Stimulated activated effector memory CD8-positive, alpha-beta T cell treated with anti-CD3 and anti-CD28 coated beads, Interleukin-12 subunit alpha, Interleukin-12 subunit beta, amount 100 ng/mL, for 72 hours (primary cell): ENCODE results near the gene DNER.
"Not testable (repeated sequence)": the region's sequence is repeated elsewhere in the genome, so short reads cannot be mapped to it uniquely, and the experiment has no call there.

ENCODE experiments used
- ATAC-seq: fragments of 150-1000 bp; cut with Tn5 transposase; 2 replicates; pipeline ENCODE4 v1.10.0; 2021
- DNase-seq, 2 donors: peaks; one replicate each; pipeline ENCODE4 v3.0.0; 2021 to 2022; ENCODE audit warnings: low spot score in 2 of 2
- H3K27ac Mint-ChIP-seq: one replicate; pipeline ENCODE4 v1.8.0; 2022; ENCODE audit warnings: mild to moderate bottlenecking, mixed read lengths
- H3K36me3 Mint-ChIP-seq: one replicate; pipeline ENCODE4 v1.8.0; 2022; ENCODE audit warnings: mild to moderate bottlenecking, mixed read lengths
- H3K4me1 Mint-ChIP-seq: one replicate; pipeline ENCODE4 v1.8.0; 2022; ENCODE audit warnings: mixed read lengths
- H3K4me3 Mint-ChIP-seq: one replicate; pipeline ENCODE4 v1.8.0; 2022; ENCODE audit warnings: mild to moderate bottlenecking, mixed read lengths
- H3K9me3 Mint-ChIP-seq: one replicate; pipeline ENCODE4 v1.8.0; 2022; ENCODE audit warnings: mixed read lengths

Gene DNER

DNA sequence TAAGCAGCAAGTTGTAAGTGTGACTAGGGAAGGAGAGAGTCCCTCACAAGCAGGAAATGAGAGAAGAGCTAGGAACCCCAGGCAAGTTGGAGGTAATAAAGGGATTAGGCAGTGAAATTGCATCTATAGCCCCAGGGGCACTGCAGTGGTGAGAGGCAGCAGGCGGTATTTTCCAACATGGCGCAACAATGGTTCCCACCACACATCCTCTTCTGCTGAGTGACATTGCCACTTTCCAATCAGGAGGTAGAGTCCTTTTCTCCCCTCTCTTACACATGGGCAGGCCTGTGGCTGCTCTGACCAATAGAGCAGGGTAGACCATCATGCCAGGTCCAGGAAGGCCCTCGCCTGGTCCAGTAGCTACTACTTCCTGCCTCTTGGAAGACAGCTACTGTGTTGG is 86.6 kb downstream of the DNER start:
- Mint-ChIP-seq H3K27ac (no peak overlapping the region), H3K4me3 (no peak overlapping the region), H3K9me3 (peaks cover 2% of the 10 kb centered on the region), H3K4me1 (no peaks in the 10 kb centered on the region), H3K36me3 (no peaks in the 10 kb centered on the region)
- ATAC-seq: peak; percentile 8
- DNase-seq: no peak

- DNase-seq: no peak
- Mint-ChIP-seq H3K4me3 (no peak overlapping the region), H3K27ac (no peak overlapping the region), H3K36me3 (no peaks in the 10 kb centered on the region), H3K4me1 (no peaks in the 10 kb centered on the region), H3K9me3 (peaks cover 2% of the 10 kb centered on the region)
- ATAC-seq: no peak
Observed at GRCh38 chr2:229622495-229623355, 91.6 kb downstream of the DNER start.

DNA sequence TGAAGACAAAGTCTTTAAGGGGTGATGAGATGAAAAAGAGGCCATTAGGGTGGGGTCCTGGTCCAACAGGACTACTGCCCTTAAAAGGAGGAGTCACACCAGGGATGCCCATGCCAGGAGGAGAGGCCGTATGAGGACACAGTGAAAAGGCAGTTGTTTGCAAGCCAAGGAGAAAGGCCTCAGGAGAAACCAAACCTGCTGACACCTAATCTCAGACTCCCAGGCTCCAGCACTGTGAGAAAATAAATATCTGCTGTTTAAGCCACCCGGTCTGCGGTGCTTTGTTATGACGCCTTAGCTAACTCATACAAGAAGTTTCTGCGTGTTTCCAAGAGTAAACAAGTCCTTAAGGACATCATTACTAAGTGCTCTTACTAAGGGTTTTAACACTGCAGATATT is 93.6 kb downstream of the DNER start:
- Mint-ChIP-seq H3K4me1 (no peaks in the 10 kb centered on the region), H3K27ac (no peak overlapping the region), H3K9me3 (no peaks in the 10 kb centered on the region), H3K4me3 (no peak overlapping the region), H3K36me3 (no peaks in the 10 kb centered on the region)
- ATAC-seq (no peak), DNase-seq (no peak)

DNA sequence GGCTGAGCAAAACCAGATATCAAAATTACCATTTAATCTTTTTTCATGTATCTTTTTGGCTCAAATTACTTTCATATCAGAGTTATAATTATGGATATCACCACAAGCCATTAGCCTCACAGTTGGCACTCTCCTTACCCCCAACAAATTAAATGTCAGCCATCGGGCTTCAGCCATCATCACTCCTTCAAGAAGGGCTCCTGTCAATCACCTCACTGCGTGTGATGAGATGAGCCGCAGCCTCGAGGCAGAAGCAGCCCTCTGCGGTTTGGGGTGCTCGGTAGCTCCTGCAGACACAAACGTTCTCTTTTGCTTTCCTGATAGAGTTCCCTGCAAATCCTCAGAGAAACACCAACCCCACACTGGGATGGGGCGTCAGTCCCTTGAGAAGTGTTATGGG is 94.1 kb downstream of the DNER start:
- Mint-ChIP-seq H3K4me3 (no peak overlapping the region), H3K27ac (no peak overlapping the region), H3K9me3 (no peaks in the 10 kb centered on the region), H3K36me3 (no peaks in the 10 kb centered on the region), H3K4me1 (no peaks in the 10 kb centered on the region)
- ATAC-seq: no peak
- no peak for DNase-seq

DNA sequence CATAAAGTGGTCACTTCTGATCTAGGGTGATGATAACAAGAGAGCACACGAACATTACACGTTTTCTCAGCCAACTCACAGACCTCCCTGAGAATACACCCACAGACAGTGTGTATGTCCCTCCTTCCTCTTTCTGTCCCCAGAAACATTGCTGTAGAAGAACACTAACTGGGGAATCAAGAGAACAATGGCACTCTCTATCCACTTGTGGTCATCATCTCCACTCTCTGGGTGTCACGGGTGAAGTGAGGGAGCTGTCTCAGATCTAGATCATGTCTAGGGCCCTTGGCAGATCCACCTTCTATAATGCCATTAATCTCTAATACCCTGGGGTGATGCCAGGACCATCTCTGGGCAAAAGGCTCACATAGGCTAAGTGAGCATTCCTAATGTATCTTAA is 97.9 kb downstream of the DNER start:
- ATAC-seq (no peak), DNase-seq (no peak)
- Mint-ChIP-seq H3K27ac (no peak overlapping the region), H3K36me3 (no peaks in the 10 kb centered on the region), H3K4me1 (no peaks in the 10 kb centered on the region), H3K4me3 (no peak overlapping the region), H3K9me3 (no peaks in the 10 kb centered on the region)

DNA sequence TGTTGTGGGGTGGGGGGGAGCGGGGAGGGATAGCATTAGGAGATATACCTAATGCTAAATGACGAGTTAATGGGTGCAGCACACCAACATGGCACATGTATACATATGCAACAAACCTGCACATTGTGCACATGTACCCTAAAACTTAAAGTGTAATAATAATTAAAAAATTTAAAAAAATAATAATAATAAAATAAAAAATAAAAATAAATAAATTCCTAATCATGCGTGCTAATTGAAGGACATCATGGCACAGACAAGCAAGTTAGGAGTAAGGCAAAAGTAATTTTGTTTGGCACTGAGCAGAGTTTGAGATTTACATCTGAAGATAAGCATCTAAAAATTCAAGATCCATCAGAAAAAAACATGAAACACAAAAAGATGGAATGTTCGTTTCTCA is 100.3 kb downstream of the DNER start:
- H3K36me3 Mint-ChIP-seq, H3K4me1 Mint-ChIP-seq, H3K4me3 Mint-ChIP-seq, H3K27ac Mint-ChIP-seq, H3K9me3 Mint-ChIP-seq, ATAC-seq, DNase-seq: not testable (repeated sequence)

DNA sequence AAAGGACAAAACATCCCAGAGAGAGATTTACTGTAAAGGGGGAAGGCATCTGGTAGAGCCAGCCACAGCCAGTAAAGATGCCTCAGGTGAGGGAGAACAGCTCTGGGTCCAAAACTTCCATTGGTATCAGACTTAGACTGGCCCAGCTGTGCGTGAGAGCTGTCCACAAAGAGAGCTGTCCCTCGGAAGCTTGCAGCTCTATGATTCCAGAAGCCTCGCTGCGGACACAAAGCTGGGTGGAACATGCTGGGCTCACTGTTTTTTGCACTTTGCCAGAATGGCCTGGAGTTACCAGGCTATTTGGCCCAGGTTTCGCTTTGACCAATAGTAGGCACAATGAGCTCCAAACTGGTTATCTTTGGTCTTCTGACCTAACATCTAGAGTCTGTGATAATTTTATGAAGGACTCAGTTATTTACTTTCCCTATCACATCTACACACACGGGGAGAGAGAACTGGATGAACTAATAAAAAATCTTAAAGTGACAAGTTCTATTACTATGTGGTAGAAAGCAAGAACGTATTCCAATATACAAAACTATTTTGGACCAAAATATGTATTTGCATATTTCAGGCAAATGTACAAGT is 101.9 kb downstream of the DNER start:
- ATAC-seq: no peak
- H3K9me3 Mint-ChIP-seq: no peaks in the 10 kb centered on the region
- no peak overlapping the region for H3K4me3 Mint-ChIP-seq

DNA sequence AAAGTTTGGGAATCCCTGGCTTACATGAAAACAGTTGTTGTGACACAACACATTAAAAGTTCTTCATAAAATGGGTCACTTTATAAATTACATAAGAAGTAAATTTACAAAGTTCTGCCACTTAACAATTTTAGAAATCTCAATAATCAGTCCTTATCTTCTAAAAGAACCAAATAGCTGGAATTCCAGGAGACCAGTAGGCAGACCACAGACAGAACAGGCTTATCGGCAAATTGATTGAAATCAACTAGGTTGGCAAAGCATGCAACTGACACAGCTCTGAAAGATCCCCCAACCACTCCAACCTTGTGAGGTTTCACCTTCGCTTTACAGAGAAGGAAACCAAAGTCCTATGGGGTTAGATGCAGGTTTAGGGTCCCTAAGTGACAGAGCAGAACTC is 103.0 kb downstream of the DNER start:
- Mint-ChIP-seq H3K4me1 (no peaks in the 10 kb centered on the region), H3K27ac (no peak overlapping the region), H3K36me3 (no peaks in the 10 kb centered on the region), H3K9me3 (no peaks in the 10 kb centered on the region), H3K4me3 (no peak overlapping the region)
- DNase-seq (no peak), ATAC-seq (no peak)

More for the DNA sequence above, 101.9 kb downstream of the DNER start:
- H3K27ac Mint-ChIP-seq: no peak overlapping the region
- no peak for DNase-seq
- no peaks in the 10 kb centered on the region for H3K36me3 Mint-ChIP-seq
- H3K4me1 Mint-ChIP-seq: no peaks in the 10 kb centered on the region

- Mint-ChIP-seq H3K9me3 (no peaks in the 10 kb centered on the region), H3K4me1 (no peaks in the 10 kb centered on the region), H3K36me3 (no peaks in the 10 kb centered on the region), H3K27ac (no peak overlapping the region), H3K4me3 (no peak overlapping the region)
- DNase-seq (no peak), ATAC-seq (no peak)
Observed at GRCh38 chr2:229610872-229611271, 103.5 kb downstream of the DNER start.

- H3K9me3 Mint-ChIP-seq: no peaks in the 10 kb centered on the region
- ATAC-seq: no peak
- DNase-seq: no peak
- no peak overlapping the region for H3K4me3 Mint-ChIP-seq
- H3K36me3 Mint-ChIP-seq: no peaks in the 10 kb centered on the region
- no peaks in the 10 kb centered on the region for H3K4me1 Mint-ChIP-seq
- H3K27ac Mint-ChIP-seq: no peak overlapping the region
Observed at GRCh38 chr2:229610333-229610732, 104.0 kb downstream of the DNER start.

DNA sequence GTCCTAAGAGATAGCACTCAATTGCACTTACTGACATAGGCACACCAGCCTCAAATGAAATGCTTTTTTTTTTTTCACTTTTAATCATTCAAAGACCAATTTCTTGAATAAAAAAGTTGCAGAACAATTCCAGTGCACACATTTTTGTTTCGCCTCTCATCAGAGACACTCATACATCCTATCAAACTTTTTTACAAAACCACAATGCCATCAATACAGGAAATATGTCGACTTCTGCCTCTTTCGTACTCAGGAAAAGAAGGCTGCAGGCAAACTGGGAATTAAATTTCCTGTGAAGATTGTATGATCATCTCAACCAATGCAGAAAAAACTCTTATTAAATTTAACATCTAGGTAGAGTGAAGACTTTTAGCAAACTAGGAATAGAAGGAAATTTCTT is 112.4 kb downstream of the DNER start:
- Mint-ChIP-seq H3K4me3 (no peak overlapping the region), H3K4me1 (no peaks in the 10 kb centered on the region), H3K9me3 (no peaks in the 10 kb centered on the region), H3K27ac (no peak overlapping the region), H3K36me3 (no peaks in the 10 kb centered on the region)
- ATAC-seq (no peak), DNase-seq (no peak)

DNA sequence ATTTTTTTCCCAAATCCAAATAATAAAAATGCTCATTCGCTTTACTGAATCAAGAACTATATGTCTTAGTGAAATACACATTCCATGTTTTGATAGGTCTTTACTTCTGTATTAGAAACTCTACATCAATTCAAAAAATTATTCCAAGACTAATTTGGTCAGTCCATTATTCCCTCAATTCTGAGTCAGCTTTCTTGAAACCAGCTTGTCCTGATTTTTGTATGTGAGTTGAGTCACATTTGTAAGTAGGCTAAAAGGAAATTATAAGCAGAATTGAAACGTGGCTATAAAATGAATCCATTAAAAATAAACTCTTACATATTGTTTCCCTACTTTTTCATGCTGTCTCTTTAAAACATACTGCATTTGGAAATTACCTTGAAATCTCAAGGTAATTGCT is 113.0 kb downstream of the DNER start:
- no peaks in the 10 kb centered on the region for H3K9me3 Mint-ChIP-seq
- H3K36me3 Mint-ChIP-seq: no peaks in the 10 kb centered on the region
- DNase-seq (no peak), ATAC-seq (no peak)
- no peaks in the 10 kb centered on the region for H3K4me1 Mint-ChIP-seq
- H3K4me3 Mint-ChIP-seq: no peak overlapping the region
- H3K27ac Mint-ChIP-seq: no peak overlapping the region

DNA sequence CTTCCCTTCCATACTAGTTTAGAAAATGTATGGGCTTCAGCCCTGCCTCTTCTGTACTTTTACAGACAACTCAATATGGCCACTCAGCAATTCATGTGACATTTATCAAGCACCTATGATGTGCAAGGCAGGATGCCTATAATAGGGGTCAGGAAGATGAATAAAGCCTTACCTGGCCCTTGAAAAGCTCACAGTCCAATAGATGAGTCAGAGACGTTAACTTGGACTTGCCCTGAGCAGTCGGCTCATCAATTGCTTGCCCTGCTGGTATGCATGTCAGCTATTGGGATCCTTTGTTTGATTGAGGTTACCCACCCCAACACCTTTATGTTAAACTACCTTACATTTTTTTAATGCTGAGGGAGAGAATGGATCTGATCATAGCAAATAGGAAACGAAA is 116.1 kb downstream of the DNER start:
- no peaks in the 10 kb centered on the region for H3K4me1 Mint-ChIP-seq
- ATAC-seq (no peak), DNase-seq (no peak)
- H3K36me3 Mint-ChIP-seq: no peaks in the 10 kb centered on the region
- H3K27ac Mint-ChIP-seq: no peak overlapping the region
- no peaks in the 10 kb centered on the region for H3K9me3 Mint-ChIP-seq
- no peak overlapping the region for H3K4me3 Mint-ChIP-seq

GRCh38 chr2:229596796-229597195 is 117.6 kb downstream of the DNER start:
- Mint-ChIP-seq H3K4me1 (no peaks in the 10 kb centered on the region), H3K9me3 (no peaks in the 10 kb centered on the region), H3K36me3 (no peaks in the 10 kb centered on the region), H3K4me3 (no peak overlapping the region), H3K27ac (no peak overlapping the region)
- no peak for DNase-seq
- no peak for ATAC-seq

GRCh38 chr2:229591611-229592010 is 122.7 kb downstream of the DNER start:
- DNase-seq (no peak), ATAC-seq (no peak)
- Mint-ChIP-seq H3K4me1 (no peaks in the 10 kb centered on the region), H3K9me3 (no peaks in the 10 kb centered on the region), H3K4me3 (no peak overlapping the region), H3K27ac (no peak overlapping the region), H3K36me3 (no peaks in the 10 kb centered on the region)
